Measurements from ENCODE around the gene TEDDM1. TPM values are rescaled to one million over a fixed set of nuclear protein-coding genes. Genes with fewer than 3 reads are reported as not detected.
A peak's percentile ranks its signal among the peaks of the same experiment; 100 is the strongest.

TEDDM1 gene
- total and polyA plus RNA-seq, 10 of the 15 experiments (the other 5 are each of a cell fraction or from before 2014, with no cell fraction given): 0.11 TPM; not detected in 9

DNA sequence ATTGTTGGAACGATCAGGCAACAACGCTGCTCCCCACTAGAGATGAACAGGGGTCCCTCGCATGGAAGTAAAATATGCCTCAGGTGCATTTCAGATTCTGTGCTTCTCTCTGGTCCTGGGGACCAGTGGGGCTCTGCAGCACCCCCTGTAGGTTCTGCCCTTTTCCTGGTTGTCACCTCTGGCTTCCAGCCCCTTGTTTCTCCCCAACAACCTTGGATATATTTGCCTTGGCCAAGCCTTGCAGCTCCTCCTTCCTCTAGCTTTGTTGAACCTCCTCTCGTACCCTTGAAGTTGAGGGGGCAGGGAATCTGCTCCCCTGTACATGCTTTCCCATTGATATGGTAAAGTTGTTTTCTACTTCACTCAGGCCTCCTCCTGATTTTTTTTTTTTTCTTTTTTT lies 44.0 kb upstream of the TEDDM1 start:
- Histone ChIP-seq H3K27me3 (replicated peaks in 1 of 2; ENCODE audit: control insufficient read depth in 2 of 2, insufficient read depth in 2 of 2, low read length in 1 of 2) (no peaks in the 10 kb centered on the region), H4K20me1 (ENCODE audit: control insufficient read depth, insufficient read depth) (no peaks in the 10 kb centered on the region), H3K79me2 (ENCODE audit: control insufficient read depth, insufficient read depth, low read length) (no peaks in the 10 kb centered on the region), H3K36me3 (ENCODE audit: control insufficient read depth in 2 of 2, insufficient read depth in 2 of 2, low read length in 1 of 2) (no peaks in the 10 kb centered on the region), H3K4me1 (ENCODE audit: control insufficient read depth, insufficient read depth, low read length) (peaks cover 15% of the 10 kb centered on the region), H3K4me2 (ENCODE audit: control insufficient read depth, insufficient read depth) (no peak overlapping the region), H2AFZ (ENCODE audit: control insufficient read depth, low read depth, low read length) (no peak overlapping the region), H3K9me3 (replicated peaks; ENCODE audit: control insufficient read depth, insufficient read depth, low read length) (no peaks in the 10 kb centered on the region; the same call in 2 of the 3 replicates), H3K4me3 (no peak overlapping the region), H3K27ac (ENCODE audit: control insufficient read depth, insufficient read depth) (no peak overlapping the region), H3K9ac (ENCODE audit: control insufficient read depth, insufficient read depth, low read length) (no peak overlapping the region)
- POLR2A ChIA-PET: no interaction called here
- DNase-seq (ENCODE audit: low read depth, low spot score) (no peak), FAIRE-seq (no peak), ATAC-seq (no peak)
- RAD21 ChIA-PET (ENCODE audit: unreplicated experiment): interaction anchor here (0.6 to 3.2 kb wide), 6 partner anchors 10 to 1014 kb away, joined by 3 to 24 read pairs (median 4); no protein-coding TSS in a partner anchor
- CTCF ChIA-PET: interaction anchor here (0.6 to 2.3 kb wide), 10 partner anchors 10 to 342 kb away, joined by 3 to 14 read pairs (median 5); no protein-coding TSS in a partner anchor
- 75% methylated on average over 4 of the region's 4 CpGs for WGBS (ENCODE audit: insufficient coverage, insufficient replicate concordance, low lambda C conversion rate, missing lambda C conversion rate)
- in situ Hi-C loops (cut with MboI) (loop anchor here (5.0 to 10.0 kb wide), 2 partner anchors 150 to 343 kb away; partner anchors contain the start of gene NPL), intact Hi-C loops (cut with micrococcal nuclease; ENCODE audit: unreplicated experiment) (no loop called here)
- TF ChIP-seq DPF2 (IDR thresholded peaks at IDR 0.05) (no peak), RAD21 (IDR thresholded peaks at IDR 0.05; ENCODE audit: insufficient read depth, low read depth, low read length) (peak; percentile 32), TCF12 (IDR thresholded peaks at IDR 0.05; ENCODE audit: low read depth, low read length) (no peak), EP300 (IDR thresholded peaks at IDR 0.05; ENCODE audit: borderline replicate concordance in 1 of 2, control insufficient read depth in 1 of 2, low read depth in 2 of 2, low read length in 2 of 2) (no peak)
- TF ChIP-seq, protein P1, sequence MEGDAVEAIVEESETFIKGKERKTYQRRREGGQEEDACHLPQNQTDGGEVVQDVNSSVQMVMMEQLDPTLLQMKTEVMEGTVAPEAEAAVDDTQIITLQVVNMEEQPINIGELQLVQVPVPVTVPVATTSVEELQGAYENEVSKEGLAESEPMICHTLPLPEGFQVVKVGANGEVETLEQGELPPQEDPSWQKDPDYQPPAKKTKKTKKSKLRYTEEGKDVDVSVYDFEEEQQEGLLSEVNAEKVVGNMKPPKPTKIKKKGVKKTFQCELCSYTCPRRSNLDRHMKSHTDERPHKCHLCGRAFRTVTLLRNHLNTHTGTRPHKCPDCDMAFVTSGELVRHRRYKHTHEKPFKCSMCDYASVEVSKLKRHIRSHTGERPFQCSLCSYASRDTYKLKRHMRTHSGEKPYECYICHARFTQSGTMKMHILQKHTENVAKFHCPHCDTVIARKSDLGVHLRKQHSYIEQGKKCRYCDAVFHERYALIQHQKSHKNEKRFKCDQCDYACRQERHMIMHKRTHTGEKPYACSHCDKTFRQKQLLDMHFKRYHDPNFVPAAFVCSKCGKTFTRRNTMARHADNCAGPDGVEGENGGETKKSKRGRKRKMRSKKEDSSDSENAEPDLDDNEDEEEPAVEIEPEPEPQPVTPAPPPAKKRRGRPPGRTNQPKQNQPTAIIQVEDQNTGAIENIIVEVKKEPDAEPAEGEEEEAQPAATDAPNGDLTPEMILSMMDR (IDR thresholded peaks at IDR 0.05 in 2 of 3, conservative IDR thresholded peaks at IDR 0.05 in 1 of 3; ENCODE audit: control insufficient read depth in 2 of 3, extremely low read depth in 1 of 3, insufficient read depth in 1 of 3, low read depth in 3 of 3, low read length in 3 of 3): peak in 2 of 3 experiments; percentile 14 to 27; a peak in 2 of 6 replicates
- SMC1A ChIA-PET (ENCODE audit: uncharacterized antibody, unreplicated experiment): interaction anchor here (0.7 to 3.2 kb wide), 9 partner anchors 10 to 1996 kb away, joined by 3 to 12 read pairs (median 5); no protein-coding TSS in a partner anchor
- no TSS peak for BruUV-seq (replicated peaks)
